PFSK-1 (cell line): ENCODE results near the gene TUBA8.

ENCODE experiments used
- FOXP2 ChIP-seq: optimal IDR thresholded peaks from 2 replicates; pipeline ENCODE3; 2011; ENCODE audit warnings: borderline replicate concordance, control low read depth, inconsistent platforms; ENCODE audit not compliant: insufficient read depth; ENCODE audit errors: extremely low read length, extremely low read depth
- POLR2AphosphoS5 ChIP-seq: IDR thresholded peaks from 2 replicates; pipeline ENCODE4 v1.6.1; 2012; ENCODE audit warnings: low read depth, mild to moderate bottlenecking, control low read depth, low read length, moderate library complexity
- SIN3A ChIP-seq: IDR thresholded peaks from 2 replicates; pipeline ENCODE4 v1.6.1; 2012; ENCODE audit warnings: mild to moderate bottlenecking, low read length, moderate library complexity, borderline replicate concordance; ENCODE audit not compliant: insufficient read depth
- TAF1 ChIP-seq: IDR thresholded peaks from 2 replicates; pipeline ENCODE4 v1.6.1; 2012; ENCODE audit warnings: low read length, control low read depth, borderline replicate concordance; ENCODE audit not compliant: insufficient read depth
- TF ChIP-seq, protein P1 (sequence below), 2 experiments: IDR thresholded peaks; 2 replicates each; pipeline versions ENCODE4 v1.6.1 to v1.8.0; 2011 to 2012; ENCODE audit warnings: low read depth in 2 of 2, low read length in 2 of 2, control low read depth in 1 of 2, inconsistent platforms in 1 of 2, mild to moderate bottlenecking in 1 of 2, moderate library complexity in 1 of 2; ENCODE audit not compliant: insufficient read depth in 1 of 2

Gene TUBA8

GRCh38 chr22:18145676-18146388 lies 35.2 kb downstream of the TUBA8 start:
- TF ChIP-seq TAF1: no peak
- no peak for TF ChIP-seq FOXP2
- no peak for TF ChIP-seq SIN3A
- no peak for TF ChIP-seq POLR2AphosphoS5
- TF ChIP-seq, protein P1, sequence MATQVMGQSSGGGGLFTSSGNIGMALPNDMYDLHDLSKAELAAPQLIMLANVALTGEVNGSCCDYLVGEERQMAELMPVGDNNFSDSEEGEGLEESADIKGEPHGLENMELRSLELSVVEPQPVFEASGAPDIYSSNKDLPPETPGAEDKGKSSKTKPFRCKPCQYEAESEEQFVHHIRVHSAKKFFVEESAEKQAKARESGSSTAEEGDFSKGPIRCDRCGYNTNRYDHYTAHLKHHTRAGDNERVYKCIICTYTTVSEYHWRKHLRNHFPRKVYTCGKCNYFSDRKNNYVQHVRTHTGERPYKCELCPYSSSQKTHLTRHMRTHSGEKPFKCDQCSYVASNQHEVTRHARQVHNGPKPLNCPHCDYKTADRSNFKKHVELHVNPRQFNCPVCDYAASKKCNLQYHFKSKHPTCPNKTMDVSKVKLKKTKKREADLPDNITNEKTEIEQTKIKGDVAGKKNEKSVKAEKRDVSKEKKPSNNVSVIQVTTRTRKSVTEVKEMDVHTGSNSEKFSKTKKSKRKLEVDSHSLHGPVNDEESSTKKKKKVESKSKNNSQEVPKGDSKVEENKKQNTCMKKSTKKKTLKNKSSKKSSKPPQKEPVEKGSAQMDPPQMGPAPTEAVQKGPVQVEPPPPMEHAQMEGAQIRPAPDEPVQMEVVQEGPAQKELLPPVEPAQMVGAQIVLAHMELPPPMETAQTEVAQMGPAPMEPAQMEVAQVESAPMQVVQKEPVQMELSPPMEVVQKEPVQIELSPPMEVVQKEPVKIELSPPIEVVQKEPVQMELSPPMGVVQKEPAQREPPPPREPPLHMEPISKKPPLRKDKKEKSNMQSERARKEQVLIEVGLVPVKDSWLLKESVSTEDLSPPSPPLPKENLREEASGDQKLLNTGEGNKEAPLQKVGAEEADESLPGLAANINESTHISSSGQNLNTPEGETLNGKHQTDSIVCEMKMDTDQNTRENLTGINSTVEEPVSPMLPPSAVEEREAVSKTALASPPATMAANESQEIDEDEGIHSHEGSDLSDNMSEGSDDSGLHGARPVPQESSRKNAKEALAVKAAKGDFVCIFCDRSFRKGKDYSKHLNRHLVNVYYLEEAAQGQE (IDR thresholded peaks at IDR 0.05; ENCODE audit: insufficient read depth in 1 of 2, low read depth in 2 of 2, low read length in 2 of 2): no peak

DNA sequence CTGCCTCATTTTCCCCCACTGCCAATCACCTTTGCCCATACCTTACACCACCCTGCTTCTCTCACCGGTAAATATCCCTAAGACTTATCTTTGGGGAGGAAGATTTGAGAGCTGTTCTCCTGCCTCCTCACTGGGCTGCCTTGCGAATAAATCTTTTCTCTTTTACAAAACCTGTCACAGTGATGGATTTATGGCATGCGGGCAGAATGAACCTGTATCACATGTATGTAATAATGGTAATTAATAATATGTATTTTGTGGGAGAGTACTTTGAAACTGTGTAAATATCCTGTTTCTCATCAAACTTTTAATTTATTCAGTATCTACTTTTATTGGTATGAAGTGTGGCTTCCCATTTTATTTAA lies 35.8 kb downstream of the TUBA8 start:
- TF ChIP-seq TAF1 (no peak), SIN3A (no peak), FOXP2 (no peak), POLR2AphosphoS5 (no peak)
- TF ChIP-seq, protein P1 (IDR thresholded peaks at IDR 0.05; ENCODE audit: insufficient read depth in 1 of 2, low read depth in 2 of 2, low read length in 2 of 2): no peak

DNA sequence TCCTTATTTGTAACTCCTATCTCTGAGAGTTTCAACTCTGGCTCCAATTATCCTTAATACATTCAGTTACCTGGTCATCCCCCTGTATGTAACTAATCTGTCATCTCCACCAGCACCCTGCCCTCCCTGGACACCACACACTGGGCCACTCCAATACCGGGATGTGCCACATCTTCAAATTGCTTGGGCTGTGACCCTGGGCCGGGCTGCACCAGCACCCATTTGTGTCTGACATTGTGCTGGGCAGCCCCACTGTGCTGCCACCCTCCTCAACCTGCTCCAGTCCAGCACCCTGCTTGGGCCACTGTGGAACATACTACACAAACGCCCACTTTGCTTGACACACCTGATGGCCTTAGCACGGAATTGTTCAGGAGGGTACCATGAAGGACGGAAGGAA lies 37.2 kb downstream of the TUBA8 start:
- no peak for TF ChIP-seq FOXP2

DNA sequence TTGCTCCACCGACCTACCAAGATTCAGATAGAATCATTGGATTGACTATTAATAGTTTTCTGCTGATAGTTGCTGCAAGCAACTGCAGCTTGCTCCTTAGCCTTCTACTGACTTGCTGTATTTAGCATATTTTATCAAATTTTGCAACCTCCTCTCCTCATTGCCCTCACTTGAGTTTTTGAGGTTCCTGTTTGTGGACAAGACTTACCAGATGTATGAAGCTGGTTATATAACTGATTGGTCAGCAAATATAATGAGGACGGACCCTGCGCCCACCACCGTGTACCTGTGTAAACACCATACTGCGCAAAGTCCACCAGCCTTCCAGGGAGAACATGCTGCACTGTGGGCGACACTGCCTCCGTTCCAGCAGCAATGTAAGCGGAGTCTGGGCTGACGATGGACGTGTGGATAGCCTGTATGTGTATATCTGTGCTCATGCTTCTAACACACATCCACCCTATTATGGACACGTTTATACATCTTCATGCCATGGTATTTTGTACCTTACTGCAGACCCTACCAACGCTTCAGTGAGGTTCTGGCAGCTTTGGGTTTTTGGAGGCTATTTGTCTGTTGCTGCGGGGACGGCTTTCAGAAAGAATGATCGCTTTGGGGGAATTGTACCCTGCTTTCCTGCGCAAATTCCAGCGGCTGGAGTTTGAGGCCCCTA lies 37.8 kb downstream of the TUBA8 start:
- TF ChIP-seq, protein P1 (IDR thresholded peaks at IDR 0.05; ENCODE audit: insufficient read depth in 1 of 2, low read depth in 2 of 2, low read length in 2 of 2): no peak
- TF ChIP-seq SIN3A: no peak
- no peak for TF ChIP-seq FOXP2
- TF ChIP-seq POLR2AphosphoS5: no peak

DNA sequence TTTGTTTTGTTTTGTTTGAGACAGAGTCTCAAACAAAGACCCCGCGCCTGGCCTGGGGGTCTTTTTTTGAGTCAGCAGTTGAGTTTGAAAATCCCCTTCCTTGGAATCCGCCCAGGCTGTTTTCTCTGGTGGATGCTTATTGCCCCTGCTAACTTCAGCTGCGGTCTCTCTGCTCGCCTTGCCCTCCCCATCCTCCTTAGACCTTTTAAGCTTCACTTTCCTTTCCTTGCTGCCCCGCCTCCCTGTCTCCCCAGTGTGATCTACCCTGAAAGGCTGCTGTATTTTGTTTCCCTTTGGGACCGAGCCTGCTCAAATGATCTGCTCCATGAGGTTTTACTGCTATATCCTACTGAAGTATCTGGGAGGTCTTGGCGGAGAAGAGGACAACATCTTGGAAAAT lies 41.9 kb downstream of the TUBA8 start:
- TF ChIP-seq, protein P1 (IDR thresholded peaks at IDR 0.05; ENCODE audit: insufficient read depth in 1 of 2, low read depth in 2 of 2, low read length in 2 of 2): no peak
- no peak for TF ChIP-seq FOXP2
- no peak for TF ChIP-seq SIN3A
- no peak for TF ChIP-seq TAF1
- no peak for TF ChIP-seq POLR2AphosphoS5
